Activated CD8-positive, alpha-beta memory T cell treated with anti-CD3 and anti-CD28 coated beads for 24 hours (primary cell): Measurements from ENCODE around the gene CTTN.

Experiments used
- DNase-seq: peaks from one replicate; pipeline ENCODE4 v3.0.0-alpha.2; 2020

CTTN gene

GRCh38 chr11:70478166-70478890, 80.0 kb downstream of the CTTN start:
- no peak for DNase-seq

DNA sequence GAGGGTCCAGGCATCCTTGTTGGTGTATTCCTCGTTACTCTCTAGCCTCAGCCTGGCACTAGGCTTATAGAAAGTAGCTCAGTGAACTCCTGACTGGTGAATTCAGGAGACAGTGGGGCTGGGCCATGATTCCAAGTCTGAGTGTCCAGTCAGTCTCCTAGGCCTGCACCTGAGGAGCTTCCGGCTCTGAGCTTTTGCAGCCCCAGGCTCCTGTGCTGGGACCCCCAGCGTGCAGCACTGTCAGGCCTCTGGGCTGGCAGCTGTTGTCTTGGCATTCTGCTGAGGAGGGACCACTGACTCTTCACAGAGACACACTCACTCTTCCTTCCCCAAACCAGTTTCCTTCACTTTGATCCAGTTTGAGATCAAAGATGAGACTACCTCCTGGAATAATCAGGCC, 82.4 kb downstream of the CTTN start:
- no peak for DNase-seq

- no peak for DNase-seq
Observed at GRCh38 chr11:70481625-70482528, 83.5 kb downstream of the CTTN start.

GRCh38 chr11:70482529-70482917, 84.2 kb downstream of the CTTN start:
- no peak for DNase-seq

- no peak for DNase-seq
Observed at GRCh38 chr11:70483077-70483861, 84.9 kb downstream of the CTTN start.

- DNase-seq, result no peak
Observed at GRCh38 chr11:70483917-70484316, 85.6 kb downstream of the CTTN start.

GRCh38 chr11:70485326-70486025, 87.1 kb downstream of the CTTN start:
- DNase-seq, result no peak

DNA sequence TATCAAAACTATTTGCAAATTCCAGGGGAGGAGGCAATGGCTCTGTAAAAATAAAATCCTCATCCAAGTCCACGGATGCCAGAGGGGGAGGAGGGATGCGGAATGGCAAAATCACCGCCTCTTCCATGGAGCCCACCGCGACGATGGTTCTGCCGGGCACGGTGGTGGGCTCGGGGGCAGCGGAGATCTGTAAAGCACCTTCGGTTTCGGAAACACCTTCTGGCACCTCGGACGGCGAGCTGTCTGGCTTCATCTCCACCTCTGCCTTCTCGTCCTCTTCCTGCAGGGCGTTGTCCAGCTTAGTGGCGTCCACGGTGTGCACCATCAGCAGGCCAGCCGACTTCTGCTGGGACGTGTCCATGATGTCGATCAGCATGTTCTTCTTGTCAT, 87.7 kb downstream of the CTTN start:
- DNase-seq, result no peak
